ENCODE data around the gene ST8SIA1.
A peak's percentile ranks its signal among the peaks of the same experiment; 100 is the strongest.

The ST8SIA1 gene

DNA sequence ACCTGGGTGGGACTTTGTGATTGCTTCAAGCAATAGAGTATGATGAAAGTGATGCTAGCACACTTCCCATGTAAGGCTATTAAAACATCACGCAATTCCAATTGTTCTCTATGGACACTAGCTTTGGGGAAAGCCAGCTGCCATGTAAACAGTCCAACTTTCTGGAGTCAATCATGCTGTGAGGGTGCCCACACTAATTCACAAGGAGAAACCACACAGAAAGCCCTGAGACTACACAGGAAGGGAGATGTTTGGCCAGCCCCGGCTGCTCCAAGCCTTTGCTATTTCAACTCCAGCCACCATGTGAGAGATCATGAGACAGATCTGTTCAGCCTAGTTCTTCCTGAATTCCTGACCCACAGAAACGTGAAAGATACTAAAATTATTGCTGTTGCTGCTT lies 96.3 kb downstream of the ST8SIA1 start:
- no peak for DNase-seq (ENCODE audit: low spot score)

DNA sequence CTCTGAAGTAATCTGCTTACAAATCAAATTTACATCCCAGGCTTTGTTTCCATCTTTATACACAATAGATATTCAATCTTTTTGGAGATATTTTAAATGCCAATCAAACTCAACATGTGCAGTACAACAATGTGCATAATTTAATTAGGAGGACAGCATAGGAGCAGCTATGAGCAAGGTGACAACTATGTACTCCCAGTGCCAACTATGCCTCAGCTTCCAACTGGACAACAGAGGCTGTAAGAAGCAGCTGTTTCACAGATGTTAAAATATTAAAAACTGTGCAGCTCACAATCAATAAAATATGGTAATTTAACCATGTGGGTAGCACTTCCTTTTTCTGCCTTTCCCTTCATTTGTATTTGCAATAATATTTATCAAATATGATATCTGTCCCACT lies 99.9 kb downstream of the ST8SIA1 start:
- peak; percentile 69 for DNase-seq (ENCODE audit: low spot score)

DNA sequence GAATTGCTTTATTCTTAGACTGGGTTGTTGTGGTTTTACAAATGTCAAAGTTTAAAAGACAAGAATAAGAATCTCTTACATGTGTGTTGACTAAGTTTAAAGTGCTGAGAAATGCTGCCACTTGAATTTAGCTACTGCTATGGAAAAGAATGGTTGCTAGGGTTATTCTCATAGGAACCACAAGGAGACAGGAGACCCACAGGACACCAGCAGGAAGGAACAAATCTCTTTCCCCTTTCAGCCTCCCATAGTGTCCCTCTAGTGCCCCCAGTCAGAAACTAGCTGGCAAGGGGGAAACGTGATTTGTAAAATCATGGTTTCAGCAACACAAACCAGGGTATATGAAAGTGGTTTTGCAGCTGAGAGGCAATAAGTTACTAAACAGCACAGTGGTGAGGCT lies 102.7 kb downstream of the ST8SIA1 start:
- DNase-seq (ENCODE audit: low spot score): no peak

DNA sequence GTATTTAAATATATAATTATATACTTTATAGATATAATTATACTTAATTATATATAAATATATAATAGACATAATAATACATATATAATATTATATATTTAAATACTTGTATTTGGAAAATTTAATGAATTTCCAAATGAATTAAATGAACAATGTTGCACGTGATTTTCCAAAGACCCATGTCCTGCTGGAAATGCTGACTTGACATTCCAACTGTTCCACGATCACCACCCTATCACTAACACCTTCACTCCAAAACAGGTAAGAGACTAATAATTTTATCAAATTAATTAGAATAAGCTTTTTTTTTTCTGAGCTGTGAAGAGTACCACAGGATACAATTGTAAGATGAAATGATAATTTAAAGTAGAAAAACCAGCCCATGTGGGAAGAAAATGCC lies 103.4 kb downstream of the ST8SIA1 start:
- no peak for DNase-seq (ENCODE audit: low spot score)

DNA sequence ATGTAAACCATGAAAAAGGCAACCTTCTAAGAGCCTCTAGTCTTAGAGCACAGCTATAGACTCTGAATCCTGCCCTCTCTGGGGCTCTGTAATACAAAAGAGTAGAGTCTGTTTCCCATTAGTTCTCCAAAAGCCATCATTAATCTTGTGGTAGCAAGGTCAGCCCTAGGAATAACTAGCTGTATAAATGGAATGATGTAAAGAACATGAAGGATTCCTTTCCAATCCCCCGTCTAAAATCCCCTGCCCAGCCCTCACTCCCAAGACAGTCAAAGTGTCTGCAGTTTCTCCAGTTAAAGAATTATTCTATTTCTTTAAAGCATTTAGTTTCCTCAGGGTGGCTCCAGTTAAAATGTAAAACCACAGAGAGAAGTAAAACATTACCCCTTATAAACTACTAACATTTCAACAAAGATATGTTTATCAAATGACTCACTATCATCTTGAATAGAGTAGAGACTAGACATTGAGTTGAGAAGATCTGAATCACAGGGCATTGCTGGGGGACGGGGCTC lies 104.2 kb downstream of the ST8SIA1 start:
- peak; percentile 10 for DNase-seq (ENCODE audit: low spot score)

DNA sequence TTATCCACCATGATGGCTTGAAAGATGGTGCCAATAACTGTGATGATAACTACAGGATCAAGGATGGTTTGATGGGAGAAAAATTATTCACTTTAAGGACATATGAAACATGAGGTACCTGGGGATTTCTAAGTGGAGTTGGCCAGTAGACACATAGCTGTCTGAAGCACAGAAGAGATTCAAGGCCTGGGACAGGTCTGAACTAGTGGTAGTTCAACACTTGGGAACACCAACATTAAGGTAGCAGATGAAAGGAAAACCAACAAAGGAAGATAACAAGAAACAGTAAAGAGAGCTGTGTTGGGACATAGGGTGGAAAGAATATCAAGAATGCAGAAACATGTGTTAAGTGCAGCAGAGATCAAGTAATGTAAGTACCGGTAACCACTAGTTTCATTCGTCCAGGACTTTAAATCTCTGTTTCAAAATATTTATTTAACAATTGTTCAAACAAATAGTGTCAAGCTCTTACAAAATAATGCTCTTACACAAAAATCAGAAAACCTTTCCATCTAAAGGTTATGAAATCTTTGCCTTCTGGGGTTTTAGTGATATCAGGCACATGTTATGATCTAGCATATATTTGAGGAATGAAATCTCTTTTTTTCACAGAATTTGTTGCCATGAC lies 104.7 kb downstream of the ST8SIA1 start:
- DNase-seq (ENCODE audit: low spot score): no peak

DNA sequence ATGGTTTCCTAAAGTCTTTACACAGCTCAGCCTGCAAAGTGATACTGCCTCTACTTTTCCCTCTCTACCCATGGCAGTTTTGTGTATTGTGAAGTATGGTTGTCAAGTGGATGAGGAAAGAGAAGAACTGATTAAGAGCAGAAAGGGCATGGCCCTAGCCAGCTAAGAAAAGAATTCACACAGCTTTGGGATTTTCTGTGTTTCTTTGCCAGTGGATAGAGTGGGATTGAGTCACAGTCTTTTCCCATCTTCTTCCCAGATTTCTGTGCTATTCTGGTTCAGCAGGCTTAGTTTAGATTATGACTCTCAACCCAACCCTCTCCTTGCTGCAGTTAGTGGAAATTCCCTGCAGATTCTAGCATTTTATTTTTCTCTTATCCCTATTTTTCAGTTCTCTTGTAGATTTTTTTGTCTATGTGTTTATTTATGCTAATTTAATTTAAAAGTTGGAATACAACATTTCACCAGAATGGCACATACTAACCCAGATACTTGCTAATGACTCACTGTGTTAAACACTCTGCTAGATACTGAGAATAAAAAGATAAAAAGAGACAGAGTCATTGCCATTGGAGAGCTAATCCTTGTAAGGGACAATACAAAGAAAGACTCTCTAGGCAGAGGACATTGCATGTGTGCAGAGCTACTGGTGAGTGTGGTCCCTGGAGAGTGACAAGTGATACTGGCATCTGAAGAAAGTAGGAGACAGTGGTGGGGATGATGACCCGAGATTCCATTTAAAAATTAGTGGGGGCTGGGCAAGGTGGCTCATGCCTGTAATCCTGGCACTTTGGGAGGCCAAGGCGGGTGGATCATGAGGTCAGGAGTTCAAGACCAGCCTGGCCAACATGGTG lies 106.3 kb downstream of the ST8SIA1 start:
- DNase-seq (ENCODE audit: low spot score): peak; percentile 56

DNA sequence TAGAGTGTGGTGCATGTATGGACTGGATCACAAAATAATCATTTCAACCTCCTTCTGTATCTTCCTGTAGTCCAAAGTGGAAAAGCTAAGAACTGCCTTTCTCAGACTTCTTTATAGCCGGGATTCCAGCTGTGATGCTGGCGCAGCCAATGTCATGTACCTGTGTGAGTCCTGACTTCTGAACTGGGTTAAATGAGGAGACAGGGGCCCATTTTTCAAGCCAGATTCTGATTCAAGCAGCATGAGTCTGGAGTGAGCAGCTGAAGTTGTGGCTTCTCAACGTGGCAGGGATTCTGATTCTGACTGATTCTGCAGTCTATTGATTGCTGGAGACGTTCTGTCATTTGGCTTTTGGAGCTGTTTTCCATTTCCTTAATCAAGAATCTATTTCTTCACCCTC lies 111.2 kb downstream of the ST8SIA1 start:
- DNase-seq (ENCODE audit: low spot score): no peak

DNA sequence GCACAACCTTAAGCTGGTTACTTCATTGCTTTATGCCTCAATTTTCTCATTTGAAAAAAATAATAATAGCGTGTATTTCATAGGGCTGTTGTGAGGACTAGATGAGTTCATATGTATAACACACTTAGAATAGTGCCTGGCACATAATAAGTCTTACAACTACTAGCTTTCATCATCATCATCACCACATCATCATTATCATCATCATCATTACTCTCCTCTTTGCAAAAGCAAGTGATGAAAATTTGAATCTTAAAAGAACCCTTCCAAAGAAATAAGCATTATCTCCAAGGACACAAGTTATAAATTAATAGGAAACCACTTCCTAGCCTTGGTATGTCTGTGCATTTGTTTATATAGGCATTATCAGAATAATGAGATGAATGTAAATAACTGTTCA lies 117.0 kb downstream of the ST8SIA1 start:
- no peak for DNase-seq (ENCODE audit: low spot score)

DNA sequence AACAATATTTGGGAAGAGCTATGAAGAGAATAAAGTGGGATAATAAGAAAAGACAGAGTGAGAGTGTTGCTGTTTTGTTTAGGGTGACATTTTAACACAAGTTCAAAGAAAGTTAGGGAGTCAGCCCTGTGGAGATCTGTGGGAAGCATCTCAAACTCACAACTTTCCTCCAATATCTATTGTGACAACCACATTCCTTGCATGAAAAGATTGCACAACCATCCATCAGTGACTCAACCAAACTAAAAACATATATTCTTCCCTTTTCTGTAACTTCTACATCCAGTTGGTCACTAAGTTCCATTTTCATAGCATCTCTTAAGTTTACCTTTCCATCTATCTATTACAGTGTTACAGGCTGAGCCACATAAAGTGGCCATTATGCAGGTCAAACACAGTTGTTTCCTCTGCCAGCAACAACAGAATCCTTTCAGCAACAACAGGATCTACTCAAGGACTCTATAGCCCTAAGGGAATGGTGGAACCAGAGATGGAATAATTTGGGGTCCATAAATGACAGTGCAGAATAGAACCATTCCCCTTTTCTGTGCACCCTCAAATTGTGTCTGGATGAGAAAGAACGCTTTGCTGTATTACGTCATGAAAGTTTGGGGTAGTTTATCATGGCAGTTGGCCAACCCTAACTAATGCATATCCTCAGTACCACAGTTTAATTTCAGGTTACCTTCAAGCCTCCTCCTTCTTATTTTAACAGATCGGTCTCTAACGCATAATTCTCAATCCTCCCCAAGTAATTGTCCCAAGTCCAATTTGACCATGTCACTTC lies 118.8 kb downstream of the ST8SIA1 start:
- DNase-seq (ENCODE audit: low spot score): no peak

DNA sequence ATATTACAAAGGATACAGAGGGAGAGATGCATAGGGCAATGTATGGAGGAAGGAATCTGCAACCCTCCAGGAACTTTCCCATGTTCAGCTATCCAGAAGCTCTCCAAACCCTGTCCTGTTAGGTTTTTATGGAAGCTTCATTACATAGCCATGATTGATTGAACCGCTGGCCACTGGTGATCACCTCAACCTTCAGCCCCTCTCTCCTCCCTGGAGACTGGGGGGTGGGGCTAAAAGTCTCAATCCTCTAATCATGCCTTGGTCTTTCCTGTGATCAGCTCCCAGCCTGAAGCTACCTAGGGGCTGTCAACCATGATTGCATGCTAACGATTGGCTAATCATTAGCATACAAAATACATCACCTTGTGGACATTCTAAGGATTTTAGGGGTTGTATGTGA lies 123.4 kb downstream of the ST8SIA1 start:
- DNase-seq (ENCODE audit: low spot score): no peak

DNA sequence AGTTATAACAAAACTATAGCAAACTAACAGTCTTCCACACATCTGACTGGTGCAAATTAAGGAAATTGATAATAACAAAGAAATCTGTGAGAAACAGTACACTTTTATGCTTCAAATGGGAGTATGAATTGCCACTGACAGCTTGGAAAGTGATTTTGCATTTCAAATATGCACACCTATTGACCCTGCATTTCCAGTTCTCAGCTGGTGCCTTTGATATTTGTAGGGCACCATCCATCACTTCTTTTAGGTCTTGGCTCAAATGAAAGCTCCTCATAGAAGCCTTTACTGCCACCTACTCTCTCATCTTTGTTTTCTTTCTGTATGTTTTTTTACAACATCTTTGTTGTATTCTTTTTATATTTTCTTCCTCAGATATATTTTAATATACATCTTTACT lies 125.1 kb downstream of the ST8SIA1 start:
- DNase-seq (ENCODE audit: low spot score): no peak

DNA sequence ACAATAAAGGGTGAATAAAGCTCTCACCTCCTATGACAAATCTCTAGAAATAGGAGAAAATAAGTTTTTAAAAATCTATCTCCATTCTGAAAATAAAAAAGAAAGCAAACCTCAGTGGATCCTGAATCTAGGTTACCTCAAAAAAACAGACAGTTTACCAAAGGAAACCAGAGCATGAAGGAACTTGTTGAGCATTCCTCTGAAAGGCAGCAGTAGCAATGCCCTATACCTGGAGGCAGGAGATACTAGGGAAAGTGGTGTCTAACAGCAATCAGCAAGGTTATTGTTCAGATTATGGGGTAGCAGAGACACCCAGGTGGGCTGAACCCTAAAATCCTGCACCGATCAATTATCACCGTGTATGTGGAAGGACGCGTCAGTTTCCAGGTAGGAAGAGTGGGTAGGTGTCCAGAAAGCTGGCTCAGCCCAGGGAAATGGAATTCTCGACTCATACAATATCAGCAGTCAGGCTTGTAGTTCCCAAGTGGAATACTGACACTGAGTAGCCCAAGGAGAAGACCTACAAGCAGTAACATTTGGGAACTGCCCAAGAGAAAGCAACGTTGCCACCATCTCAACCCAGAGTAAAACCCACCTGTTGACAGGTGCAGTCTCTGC lies 128.3 kb downstream of the ST8SIA1 start:
- no peak for DNase-seq (ENCODE audit: low spot score)

DNA sequence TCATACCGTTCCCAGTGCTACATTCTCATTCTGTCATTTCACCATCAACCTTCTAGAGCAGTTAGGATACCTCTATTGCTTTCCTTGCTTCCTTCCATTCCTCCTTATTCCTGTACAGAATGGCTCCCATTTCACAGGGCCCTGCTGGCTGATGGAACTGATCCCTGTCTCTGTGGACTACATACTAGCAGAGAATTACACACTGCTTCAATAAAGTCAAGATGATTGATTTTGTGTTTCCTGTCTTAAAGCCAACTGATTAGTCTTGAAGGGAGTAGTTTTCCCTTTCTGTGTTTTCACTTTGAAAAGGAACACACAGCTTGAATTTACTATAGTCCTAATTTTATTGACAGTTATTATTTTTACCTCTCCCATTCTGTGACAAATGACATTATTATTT lies 130.1 kb downstream of the ST8SIA1 start:
- DNase-seq (ENCODE audit: low spot score): no peak

DNA sequence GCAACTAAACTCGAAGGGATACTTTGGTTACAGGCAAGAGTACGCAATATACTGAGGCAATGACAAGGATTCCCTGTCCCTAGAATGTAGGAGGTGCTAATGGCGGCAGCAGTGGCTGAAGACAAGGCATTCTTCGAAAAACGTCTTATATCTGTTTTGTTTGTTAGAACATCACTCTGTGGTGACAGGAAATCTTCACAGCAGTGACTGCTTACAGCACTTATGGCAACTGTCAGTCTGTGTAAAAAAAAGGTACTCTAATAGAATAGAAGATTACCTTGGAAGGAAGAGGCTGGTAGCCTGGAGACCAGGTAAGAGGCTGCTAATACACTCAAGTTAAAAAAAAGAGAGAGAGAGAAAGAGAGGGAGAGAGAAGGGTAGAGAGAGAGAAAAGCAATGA lies 131.7 kb downstream of the ST8SIA1 start:
- DNase-seq (ENCODE audit: low spot score): no peak

DNA sequence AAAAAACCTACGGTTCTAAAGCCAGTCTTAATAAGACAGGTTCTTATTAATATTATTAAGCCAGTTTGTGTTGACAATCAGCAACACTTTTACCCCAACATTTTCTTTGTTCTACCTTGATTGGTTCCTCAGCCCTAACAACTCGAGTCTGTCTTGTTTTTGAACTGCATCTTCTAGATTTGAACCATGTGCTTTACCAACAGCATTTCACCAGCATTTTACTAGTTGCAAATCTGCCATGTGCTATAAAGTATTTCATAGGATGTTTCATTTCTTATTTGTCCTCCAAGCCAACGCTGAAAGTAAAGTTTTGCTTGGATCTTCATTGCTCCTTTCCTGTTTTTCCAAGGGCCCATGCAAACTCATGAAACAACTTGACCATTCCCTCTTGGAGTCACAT lies 133.4 kb downstream of the ST8SIA1 start:
- no peak for DNase-seq (ENCODE audit: low spot score)

DNA sequence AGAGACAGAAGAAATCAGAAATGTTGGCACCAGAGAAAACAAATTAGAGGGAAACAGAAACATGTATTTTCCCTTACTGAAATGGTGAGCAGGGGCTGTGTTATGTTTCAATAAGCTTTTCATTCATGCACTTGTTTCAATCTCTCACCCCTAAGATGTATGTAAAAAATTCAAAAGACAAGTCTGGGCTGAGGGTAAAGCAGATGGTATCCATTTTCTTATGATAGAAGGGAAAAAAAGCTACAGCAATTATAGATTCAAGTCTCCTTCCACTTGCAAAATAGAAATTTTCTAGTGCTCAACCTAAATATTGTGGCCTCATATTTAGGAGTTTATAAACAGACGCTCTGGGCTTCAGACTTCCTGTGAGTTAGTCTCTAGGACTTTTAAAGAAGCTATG lies 138.3 kb downstream of the ST8SIA1 start:
- no peak for DNase-seq (ENCODE audit: low spot score)

DNA sequence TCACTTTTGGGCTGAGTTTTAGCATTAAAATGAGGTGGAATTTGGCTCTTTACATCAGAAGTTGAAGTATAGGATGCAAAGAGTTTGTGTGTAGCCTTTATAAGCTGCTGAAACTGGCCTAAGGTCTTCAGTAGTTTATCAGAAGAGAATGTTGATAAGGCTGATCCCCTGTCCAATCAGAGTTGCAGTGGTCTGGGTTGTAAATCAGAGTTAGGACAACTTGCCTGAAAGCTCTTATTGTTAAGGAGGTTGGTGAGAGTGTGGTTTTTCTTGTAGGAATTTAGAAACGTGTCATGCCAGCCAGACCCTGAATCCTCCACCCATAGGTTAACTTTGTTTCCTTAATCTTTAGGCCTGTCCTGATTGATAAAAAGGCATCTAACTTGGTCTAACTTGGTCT lies 143.5 kb downstream of the ST8SIA1 start:
- no peak for DNase-seq (ENCODE audit: low spot score)

DNA sequence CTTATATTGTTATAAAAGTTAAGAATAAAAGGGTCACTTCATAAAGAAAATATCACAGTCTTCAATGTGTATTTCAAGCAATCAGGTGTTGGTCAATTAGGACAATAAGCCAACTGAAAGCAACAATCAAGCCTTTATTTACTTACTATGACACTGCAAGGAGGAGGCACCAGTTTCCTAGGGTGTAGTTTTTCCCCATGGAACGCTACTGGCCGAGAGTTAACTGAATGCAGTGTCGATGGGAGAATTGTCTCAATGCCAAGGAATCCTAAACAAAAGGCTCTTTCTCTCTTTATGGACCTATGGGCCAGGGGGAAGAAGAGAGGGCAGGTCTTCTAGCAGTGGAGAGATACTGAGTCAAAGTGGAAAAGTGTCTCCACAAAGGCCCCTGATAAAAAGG lies 146.1 kb downstream of the ST8SIA1 start:
- no peak for DNase-seq (ENCODE audit: low spot score)

DNA sequence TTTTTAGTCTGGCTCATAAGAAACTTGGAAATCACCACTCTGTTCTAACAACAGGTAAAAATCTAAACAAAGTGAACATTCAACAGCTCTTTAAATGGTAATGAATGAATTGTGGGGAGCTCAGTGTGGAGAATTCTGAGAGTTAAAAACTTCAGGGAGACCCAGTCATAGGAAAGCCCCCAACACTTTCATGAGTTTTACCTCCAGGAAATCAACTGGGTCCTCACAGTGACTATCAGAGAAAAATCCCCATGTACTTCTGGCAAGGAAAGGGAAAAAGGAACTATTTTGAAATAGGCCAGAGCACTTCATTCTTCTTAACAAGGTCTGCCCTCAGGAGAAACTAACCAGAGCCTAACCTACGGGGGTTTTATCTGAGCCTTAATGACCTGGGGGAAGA lies 153.8 kb downstream of the ST8SIA1 start:
- DNase-seq (ENCODE audit: low spot score): no peak

DNA sequence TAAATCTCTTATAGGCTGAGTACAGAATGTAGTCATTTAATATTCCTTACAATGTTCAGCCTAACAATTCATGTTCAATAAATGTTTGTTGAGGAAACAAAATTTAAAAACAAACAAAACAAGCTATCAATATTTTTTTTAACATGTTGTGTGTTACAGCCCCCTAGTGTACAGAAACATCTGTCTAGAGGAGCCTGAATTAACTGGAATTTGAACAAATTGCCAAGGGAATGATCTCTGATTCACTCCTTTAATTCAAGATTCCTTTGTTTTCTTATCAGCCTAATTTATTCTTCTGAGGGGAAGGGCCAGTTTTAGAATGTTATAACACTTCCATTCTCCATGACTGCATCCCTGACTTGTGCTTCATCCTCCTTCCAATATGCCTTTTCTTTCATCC lies 161.3 kb downstream of the ST8SIA1 start:
- DNase-seq (ENCODE audit: low spot score): no peak

DNA sequence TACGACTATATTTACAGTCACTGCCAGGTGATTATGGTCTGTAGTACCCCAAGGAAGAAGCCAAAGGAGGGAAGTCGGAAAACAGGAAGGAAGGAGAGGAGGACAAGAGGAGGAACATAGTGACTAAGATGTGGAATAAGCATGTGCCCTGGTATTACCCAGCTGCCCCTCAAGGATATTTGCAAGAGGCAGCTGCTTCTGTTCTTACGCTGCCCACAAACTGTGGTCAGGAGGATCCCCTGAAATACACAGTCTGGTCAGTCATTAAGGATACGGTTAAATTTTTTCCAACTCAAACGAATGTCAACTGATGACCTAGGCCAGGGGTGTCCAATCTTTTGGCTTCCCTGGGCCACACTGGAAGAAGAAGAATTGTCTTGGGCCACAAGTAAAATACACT lies 162.0 kb downstream of the ST8SIA1 start:
- no peak for DNase-seq (ENCODE audit: low spot score)

Measured in AG20443 (cell line).